ENCODE data around the gene CSNK1G1. TPM values are rescaled to one million over a fixed set of nuclear protein-coding genes. Genes with fewer than 3 reads are reported as not detected.
A peak's percentile ranks its signal among the peaks of the same experiment; 100 is the strongest.
"Not testable (repeated sequence)": the region's sequence is repeated elsewhere in the genome, so short reads cannot be mapped to it uniquely, and the experiment has no call there.

CSNK1G1 gene
- total RNA-seq: 1 to 10 TPM; 3.5 to 4.8 TPM

- peak; percentile 95 for DNase-seq (ENCODE audit: low spot score)
- TF ChIP-seq, protein P1, sequence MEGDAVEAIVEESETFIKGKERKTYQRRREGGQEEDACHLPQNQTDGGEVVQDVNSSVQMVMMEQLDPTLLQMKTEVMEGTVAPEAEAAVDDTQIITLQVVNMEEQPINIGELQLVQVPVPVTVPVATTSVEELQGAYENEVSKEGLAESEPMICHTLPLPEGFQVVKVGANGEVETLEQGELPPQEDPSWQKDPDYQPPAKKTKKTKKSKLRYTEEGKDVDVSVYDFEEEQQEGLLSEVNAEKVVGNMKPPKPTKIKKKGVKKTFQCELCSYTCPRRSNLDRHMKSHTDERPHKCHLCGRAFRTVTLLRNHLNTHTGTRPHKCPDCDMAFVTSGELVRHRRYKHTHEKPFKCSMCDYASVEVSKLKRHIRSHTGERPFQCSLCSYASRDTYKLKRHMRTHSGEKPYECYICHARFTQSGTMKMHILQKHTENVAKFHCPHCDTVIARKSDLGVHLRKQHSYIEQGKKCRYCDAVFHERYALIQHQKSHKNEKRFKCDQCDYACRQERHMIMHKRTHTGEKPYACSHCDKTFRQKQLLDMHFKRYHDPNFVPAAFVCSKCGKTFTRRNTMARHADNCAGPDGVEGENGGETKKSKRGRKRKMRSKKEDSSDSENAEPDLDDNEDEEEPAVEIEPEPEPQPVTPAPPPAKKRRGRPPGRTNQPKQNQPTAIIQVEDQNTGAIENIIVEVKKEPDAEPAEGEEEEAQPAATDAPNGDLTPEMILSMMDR (IDR thresholded peaks at IDR 0.05): peak in 1 of 2 donors; percentile 47
- Histone ChIP-seq H3K4me3 (peak within 1 kb of the TSS; percentile 86 to 99), H3K27me3 (no peaks in the 10 kb centered on the region), H3K27ac (peak within 1 kb of the TSS; percentile 74 to 78), H3K9me3 (no peaks in the 10 kb centered on the region), H3K4me1 (peaks cover 0 to 18% of the 10 kb centered on the region in 2 donors), H3K36me3 (no peaks in the 10 kb centered on the region)
Measured at GRCh38 chr15:64355944-64356709, at the start of gene CSNK1G1. Gene CSNK1G1, minus strand, starts transcription at chr15:64356173. Its CDS starts 55,674 bp downstream, at chr15:64300499.

DNA sequence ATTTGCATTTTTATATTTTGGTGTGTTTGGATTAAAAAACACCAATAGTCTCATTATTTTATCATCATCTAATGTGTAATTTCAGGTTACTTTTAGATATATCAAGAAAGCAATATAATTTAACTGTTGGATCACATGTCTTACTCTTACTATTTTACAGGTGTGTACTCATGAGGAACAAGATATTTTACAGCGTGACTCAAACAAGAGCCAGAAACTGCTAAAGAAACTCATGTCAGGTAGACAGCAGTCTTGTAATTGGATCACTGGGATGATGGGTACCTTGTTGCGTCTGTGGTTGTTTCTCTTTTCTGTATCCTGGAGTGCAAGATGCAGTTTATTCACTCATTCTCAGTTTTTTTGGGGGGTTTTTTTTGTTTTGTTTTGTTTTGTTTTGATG is 44.6 kb upstream of the CSNK1G1 start:
- TF ChIP-seq, protein P1 (IDR thresholded peaks at IDR 0.05): no peak
- H3K36me3 ChIP-seq: peaks cover 80% of the 10 kb centered on the region

GRCh38 chr15:64398575-64398974 is 42.6 kb upstream of the CSNK1G1 start:
- H3K9me3 ChIP-seq: no peaks in the 10 kb centered on the region
- no peaks in the 10 kb centered on the region for H3K27me3 ChIP-seq
- peak overlapping the region in 1 of 2 donors; percentile 52 for H3K27ac ChIP-seq
- peaks cover 78% of the 10 kb centered on the region for H3K36me3 ChIP-seq
- no peaks in the 10 kb centered on the region for H3K4me1 ChIP-seq
- TF ChIP-seq, protein P1 (IDR thresholded peaks at IDR 0.05): no peak
- no peak overlapping the region for H3K4me3 ChIP-seq
- DNase-seq (ENCODE audit: low spot score): no peak

More for the DNA sequence above, 44.6 kb upstream of the CSNK1G1 start:
- H3K4me1 ChIP-seq: no peaks in the 10 kb centered on the region
- no peak for DNase-seq (ENCODE audit: low spot score)
- no peak overlapping the region for H3K27ac ChIP-seq
- no peak overlapping the region for H3K4me3 ChIP-seq
- no peaks in the 10 kb centered on the region for H3K9me3 ChIP-seq
- H3K27me3 ChIP-seq: no peaks in the 10 kb centered on the region

- TF ChIP-seq, protein P1 (IDR thresholded peaks at IDR 0.05): no peak
- Histone ChIP-seq H3K4me3 (no peak overlapping the region), H3K36me3 (peaks cover 63% of the 10 kb centered on the region), H3K27ac (no peak overlapping the region), H3K27me3 (no peaks in the 10 kb centered on the region), H3K9me3 (no peaks in the 10 kb centered on the region), H3K4me1 (no peaks in the 10 kb centered on the region)
- no peak for DNase-seq (ENCODE audit: low spot score)
Measured at GRCh38 chr15:64396789-64397188, 40.8 kb upstream of the CSNK1G1 start.

GRCh38 chr15:64392471-64392870 is 36.5 kb upstream of the CSNK1G1 start:
- not testable (repeated sequence) for DNase-seq (ENCODE audit: low spot score); H3K4me3 ChIP-seq; H3K27me3 ChIP-seq; H3K9me3 ChIP-seq; H3K27ac ChIP-seq
- peaks cover 28% of the 10 kb centered on the region for H3K36me3 ChIP-seq
- peaks cover 0 to 15% of the 10 kb centered on the region in 2 donors for H3K4me1 ChIP-seq

- no peak for DNase-seq (ENCODE audit: low spot score)
- TF ChIP-seq, protein P1 (IDR thresholded peaks at IDR 0.05): no peak
- Histone ChIP-seq H3K4me3 (no peak overlapping the region), H3K9me3 (no peaks in the 10 kb centered on the region), H3K4me1 (peaks cover 0 to 15% of the 10 kb centered on the region in 2 donors), H3K36me3 (no peaks in the 10 kb centered on the region), H3K27me3 (no peaks in the 10 kb centered on the region), H3K27ac (no peak overlapping the region)
Measured at GRCh38 chr15:64389036-64389435, 33.1 kb upstream of the CSNK1G1 start.
